Left lobe of liver (tissue), 2 donors: ENCODE measurements around the gene PPP1R8. TPM values are rescaled to one million over a fixed set of nuclear protein-coding genes. Genes with fewer than 3 reads are reported as not detected.
"Not testable (repeated sequence)": the region's sequence is repeated elsewhere in the genome, so short reads cannot be mapped to it uniquely, and the experiment has no call there.

ENCODE experiments used
- ATAC-seq: fragments of 200-7000 bp; cut with Tn5 transposase; one replicate; pipeline ENCODE4 v1.9.1; 2020; ENCODE audit warnings: mild to moderate bottlenecking, moderate library complexity
- DNase-seq: peaks from one replicate; pipeline ENCODE4 v3.0.0-alpha.2; 2020; ENCODE audit warnings: low spot score
- total RNA-seq: library from RNA; stranded (reverse); gene quantifications from one replicate; pipeline ENCODE4 v1.2.1, GENCODE V29; 2021
- donor health status: DM: no; HTN: no; CAD: no; lungs with moderate emphysema.
- donor health status: DM: no; HTN: yes; CAD: no.

The PPP1R8 gene
- total RNA-seq, 1 donor from 2014 or later, result 10.2 TPM

- DNase-seq (no peak), ATAC-seq (no peak)
Observed at GRCh38 chr1:27831568-27832410, 1.2 kb downstream of the PPP1R8 start.

GRCh38 chr1:27832762-27833161 is 2.2 kb downstream of the PPP1R8 start:
- ATAC-seq (no peak), DNase-seq (no peak)

GRCh38 chr1:27833470-27833869 is 2.9 kb downstream of the PPP1R8 start:
- ATAC-seq, result no peak
- no peak for DNase-seq

GRCh38 chr1:27835046-27835445 is 4.5 kb downstream of the PPP1R8 start:
- ATAC-seq, result no peak

GRCh38 chr1:27835501-27835900 is 4.9 kb downstream of the PPP1R8 start:
- ATAC-seq (no peak), DNase-seq (no peak)

More at GRCh38 chr1:27835046-27835445, 4.5 kb downstream of the PPP1R8 start:
- DNase-seq, result no peak

GRCh38 chr1:27849951-27850350 is 19.4 kb downstream of the PPP1R8 start:
- ATAC-seq (no peak), DNase-seq (peak; percentile 31)

- DNase-seq, result no peak
- ATAC-seq, result no peak
Observed at GRCh38 chr1:27855085-27855484, 24.5 kb downstream of the PPP1R8 start.

- ATAC-seq (no peak), DNase-seq (peak; percentile 45)
Observed at GRCh38 chr1:27856561-27857343, 26.2 kb downstream of the PPP1R8 start.

- ATAC-seq, result not testable (repeated sequence)
- peak; percentile 32 for DNase-seq
Observed at GRCh38 chr1:27857552-27857951, 27.0 kb downstream of the PPP1R8 start.

GRCh38 chr1:27858072-27858948 is 27.7 kb downstream of the PPP1R8 start:
- peak; percentile 96 for ATAC-seq
- DNase-seq, result peak; percentile 88

GRCh38 chr1:27858949-27859576 is 28.5 kb downstream of the PPP1R8 start:
- DNase-seq, result no peak
- ATAC-seq, result peak; percentile 7

- no peak for DNase-seq
Observed at GRCh38 chr1:27861436-27861835, 30.9 kb downstream of the PPP1R8 start.

GRCh38 chr1:27862004-27862403 is 31.4 kb downstream of the PPP1R8 start:
- ATAC-seq (no peak), DNase-seq (no peak)

More at GRCh38 chr1:27861436-27861835, 30.9 kb downstream of the PPP1R8 start:
- ATAC-seq, result no peak

GRCh38 chr1:27862671-27863537 is 32.3 kb downstream of the PPP1R8 start:
- DNase-seq, result peak; percentile 56
- ATAC-seq, result peak; percentile 60

GRCh38 chr1:27863538-27863915 is 32.9 kb downstream of the PPP1R8 start:
- ATAC-seq (peak; percentile 34), DNase-seq (no peak)

- no peak for DNase-seq
- ATAC-seq, result peak; percentile 52
Observed at GRCh38 chr1:27864264-27864895, 33.8 kb downstream of the PPP1R8 start.

- DNase-seq (no peak), ATAC-seq (no peak)
Observed at GRCh38 chr1:27865821-27866220, 35.2 kb downstream of the PPP1R8 start.

GRCh38 chr1:27868556-27868931 is 38.0 kb downstream of the PPP1R8 start:
- no peak for ATAC-seq
- DNase-seq, result no peak
